Kidney capillary endothelial cell (primary cell): ENCODE data around the gene KRT86.

Experiments used
- DNase-seq: peaks from one replicate; pipeline ENCODE4 v3.0.0-alpha.2; 2018; ENCODE audit warnings: low spot score

Gene KRT86

DNA sequence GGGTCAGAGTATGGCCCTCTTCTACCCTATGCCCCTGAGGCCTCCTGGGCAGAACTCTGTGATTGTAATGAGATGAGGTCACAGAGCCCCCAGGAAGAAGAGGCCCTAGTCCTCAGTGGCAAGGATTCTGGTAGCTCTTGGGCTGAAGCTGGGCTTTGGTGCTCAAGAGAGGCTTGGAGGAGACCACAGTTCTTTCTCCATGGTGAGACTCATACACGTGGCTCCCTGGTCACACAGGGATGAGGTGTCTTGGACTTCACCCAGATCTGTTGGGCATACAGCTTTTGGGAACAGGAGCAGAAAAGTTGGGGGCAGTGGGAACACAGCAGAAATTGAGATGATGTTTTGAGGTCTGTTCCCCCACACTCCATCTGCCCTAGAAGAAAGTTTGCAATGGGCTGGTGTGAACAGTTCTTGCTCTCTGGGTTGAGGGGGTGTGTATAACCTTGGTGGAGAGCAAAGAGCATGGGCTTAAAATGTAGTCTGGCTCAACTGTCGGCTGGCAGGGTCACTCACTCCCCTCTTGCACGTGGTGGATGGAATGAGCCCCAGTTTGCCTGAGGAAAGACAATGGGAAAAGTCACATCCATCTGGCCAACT is at the start of gene KRT86:
Gene KRT86, plus strand, starts transcription at position 125 of the 600 bp plus-strand sequence. CDS start 27,272 bp downstream, outside the sequence.
- DNase-seq, result no peak

DNA sequence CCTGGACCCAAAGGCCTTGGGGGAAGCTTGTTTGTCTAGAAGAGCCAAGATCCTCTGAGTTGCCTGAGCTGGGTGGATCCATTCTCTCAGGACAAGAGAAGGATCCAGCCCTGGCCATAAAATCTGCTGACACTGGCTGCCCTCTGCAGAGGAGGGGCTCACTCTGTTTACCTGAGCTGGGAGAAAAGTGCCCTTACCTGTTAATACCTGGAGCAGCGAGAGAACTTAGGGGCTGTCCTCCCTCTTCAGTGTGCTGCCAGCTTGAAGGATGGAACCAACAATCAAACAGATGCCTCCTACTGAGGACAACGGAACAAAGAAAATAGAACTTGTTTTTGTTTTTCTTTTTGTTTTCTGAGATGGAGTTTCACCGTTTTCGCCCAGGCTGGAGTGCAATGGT is 48.7 kb upstream of the KRT86 start:
- DNase-seq, result no peak

DNA sequence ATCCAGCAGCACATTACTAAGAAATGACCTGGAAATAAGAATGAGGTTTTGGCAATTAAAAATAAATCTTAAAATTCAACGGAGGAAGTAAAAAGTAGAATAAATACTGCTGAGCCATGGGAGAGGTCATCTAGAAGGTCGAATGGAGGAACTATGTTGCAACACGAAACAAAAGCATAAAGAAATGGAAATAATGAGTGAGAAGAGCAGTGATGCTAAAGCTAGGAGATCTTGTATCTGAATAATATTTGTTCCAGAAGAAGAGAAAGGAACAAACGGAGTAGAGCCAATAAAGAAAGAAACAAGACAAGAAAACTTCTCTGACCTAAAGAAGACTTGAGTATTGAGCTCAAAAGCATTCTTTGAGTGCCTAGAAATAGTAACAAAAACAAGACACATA is 48.0 kb upstream of the KRT86 start:
- DNase-seq, result no peak

DNA sequence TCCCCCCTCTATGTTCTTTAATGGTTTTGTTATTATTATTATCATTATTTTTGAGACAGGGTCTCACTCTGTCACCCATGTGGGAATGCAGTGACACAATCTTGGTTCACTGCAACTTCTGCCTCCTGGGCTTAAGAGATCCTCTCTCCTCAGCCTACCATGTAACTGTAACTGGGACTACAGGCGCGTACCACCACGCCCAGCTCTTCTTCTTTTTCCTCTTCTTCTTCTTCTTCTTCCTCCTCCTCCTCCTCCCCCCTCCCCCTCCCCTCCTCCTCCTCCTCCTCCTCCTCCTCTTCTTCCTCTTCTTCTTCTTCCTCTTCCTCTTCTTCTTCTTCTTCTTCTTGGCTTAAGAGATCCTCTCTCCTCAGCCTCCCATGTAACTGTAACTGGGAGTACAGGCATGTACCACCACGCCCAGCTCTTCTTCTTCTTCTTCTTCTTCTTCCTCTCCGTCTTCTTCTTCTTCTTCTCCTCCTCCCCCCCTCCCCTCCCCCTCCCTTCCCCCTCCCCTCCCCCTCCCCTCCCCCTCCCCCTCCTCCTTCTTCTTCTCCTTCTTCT is 46.8 kb upstream of the KRT86 start:
- DNase-seq, result no peak

DNA sequence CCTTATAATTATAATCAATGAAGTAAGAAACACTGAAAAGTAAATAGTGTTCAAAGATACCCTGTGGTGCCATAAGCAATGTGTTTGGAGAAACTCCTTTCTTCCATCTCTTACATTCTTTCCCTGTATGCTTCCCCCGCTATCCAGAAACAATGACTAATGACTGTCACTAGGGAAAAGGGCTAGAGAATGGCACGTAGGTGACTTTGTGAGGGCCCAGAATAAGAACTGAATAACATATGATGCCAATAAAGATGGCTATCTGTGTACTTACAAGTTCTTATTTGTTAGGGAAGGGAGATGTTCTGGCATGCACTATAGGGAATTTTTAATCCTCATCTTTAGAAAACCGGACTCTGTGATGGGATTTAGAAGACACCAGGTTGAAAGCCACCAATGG is 46.1 kb upstream of the KRT86 start:
- DNase-seq, result no peak

DNA sequence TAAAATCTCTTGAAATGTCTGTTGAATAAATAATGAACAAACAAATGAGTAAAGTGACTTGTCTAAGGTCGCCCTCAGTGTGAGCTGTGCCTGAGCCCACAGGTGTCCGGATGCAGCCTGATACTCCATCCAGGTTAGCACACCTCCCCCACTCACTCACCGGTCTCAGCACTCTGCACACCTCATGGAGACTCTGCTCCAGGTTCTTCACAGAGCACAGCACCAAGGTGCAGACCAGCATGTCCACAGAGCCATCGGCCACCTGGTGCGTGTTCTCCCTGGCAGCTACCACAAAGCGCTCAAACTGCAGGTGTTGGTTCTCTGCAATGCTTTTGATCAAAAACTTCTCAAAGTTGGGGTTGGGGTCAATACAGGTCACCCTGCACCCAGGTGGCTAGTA is 45.5 kb upstream of the KRT86 start:
- DNase-seq, result no peak

DNA sequence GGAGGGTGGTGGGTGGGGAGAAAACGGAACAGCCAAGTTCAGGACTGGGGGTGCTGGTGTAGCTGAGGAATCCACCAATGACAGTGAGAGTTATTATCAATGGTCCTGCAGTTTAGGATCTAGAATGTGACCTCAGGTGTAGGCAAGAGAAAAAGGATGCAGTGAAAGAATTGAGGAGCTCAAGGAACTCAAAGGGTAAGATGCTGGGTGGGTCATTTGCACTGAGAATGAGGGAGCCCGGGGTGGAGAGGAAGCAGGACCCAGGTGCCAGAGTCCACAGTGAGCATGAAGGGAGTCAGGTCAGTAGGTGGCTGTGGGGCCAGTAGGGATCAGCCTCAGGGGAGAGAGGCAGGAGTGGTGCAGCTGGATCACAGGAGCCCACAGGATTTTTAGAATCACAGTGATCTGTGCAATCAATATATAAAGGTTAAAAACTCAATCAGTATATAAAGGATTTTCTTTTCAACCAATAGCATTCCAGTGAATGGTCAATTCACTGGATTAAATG is 44.6 kb upstream of the KRT86 start:
- no peak for DNase-seq

DNA sequence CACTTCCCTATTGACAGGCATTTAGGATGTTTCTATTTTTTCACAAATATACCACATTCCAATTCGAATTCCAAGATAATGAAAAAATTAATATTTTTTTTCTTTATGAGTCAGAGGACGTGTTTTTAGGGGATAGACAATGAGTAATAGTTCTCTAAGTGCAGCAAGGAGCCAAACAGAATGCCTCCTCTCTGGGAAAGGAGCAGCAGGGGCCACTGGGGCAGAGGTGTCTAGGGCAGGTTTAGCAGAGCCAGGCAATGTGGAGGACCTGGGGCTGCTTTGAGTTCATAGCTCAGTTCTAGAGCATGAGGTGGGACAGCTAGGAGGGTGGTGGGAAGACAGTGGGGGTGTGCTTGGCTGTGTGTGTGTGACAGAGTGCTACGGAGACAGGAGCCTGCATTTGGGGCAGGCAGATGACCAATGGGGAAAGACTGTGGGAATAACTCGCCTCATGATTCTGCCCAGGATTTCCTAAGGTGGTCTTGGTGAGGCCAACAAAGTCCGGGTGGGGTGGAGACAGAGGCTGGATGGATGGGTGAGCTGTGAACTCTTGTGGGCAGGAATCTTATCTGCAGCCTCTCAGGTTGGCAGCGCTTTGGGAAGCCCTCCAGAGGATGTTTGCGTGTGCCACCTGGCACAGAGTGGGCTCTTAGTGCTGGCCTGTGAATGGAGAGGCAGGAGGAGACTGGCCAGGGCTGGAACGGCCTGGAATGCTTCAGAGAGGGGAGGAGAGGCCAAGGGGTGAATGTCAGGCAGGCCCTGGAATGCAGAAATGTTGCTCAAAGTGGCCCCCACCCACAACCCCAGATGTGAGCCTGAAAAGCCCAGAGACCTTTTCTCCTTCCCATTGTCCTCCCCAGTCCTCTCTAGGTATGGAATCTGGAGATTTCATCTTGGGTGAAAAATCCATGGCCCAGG is 43.8 kb upstream of the KRT86 start:
- peak; percentile 91 for DNase-seq

DNA sequence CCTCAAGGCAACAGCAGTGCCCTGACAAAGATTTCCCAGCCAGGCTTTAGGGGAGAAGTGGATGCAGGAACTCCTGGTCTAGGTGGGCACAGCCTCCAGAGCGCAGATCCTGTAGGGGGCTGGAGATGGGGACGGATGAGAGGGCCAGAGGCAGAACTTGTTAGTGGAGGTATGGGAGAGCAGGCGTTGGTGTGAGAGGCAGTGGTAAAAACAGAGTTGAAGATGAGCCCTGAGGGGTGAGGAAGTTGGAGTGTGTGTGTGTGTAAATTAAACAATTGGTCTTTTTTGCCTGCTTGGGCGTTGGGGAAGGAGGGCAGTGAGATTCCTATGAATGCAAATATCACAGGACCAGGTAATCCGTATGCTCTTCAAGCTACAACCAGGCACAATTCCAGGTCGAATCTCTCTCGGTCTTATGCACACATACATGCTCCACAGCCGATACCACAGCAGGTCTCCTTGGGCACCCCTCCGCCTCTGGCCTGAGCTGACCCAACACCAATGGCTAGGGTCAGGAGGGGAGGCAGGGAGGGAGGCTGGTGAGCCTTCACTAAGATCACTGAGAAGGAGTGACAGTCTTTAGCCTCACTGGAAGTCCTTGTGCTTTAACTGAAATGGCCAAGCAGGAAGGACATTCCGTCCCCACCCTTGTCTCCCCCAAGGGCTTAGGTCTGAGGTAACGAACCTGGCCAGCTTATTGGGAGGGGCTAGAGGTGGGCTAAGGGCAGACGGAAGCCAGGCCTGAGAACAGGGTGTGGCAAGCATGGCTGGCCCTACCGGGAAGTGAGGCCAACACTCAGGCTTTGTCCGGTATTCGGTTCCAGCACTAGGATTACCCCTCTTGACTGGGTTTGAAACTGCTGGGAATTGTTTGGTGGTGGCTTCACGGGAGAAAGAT is 42.9 kb upstream of the KRT86 start:
- no peak for DNase-seq

DNA sequence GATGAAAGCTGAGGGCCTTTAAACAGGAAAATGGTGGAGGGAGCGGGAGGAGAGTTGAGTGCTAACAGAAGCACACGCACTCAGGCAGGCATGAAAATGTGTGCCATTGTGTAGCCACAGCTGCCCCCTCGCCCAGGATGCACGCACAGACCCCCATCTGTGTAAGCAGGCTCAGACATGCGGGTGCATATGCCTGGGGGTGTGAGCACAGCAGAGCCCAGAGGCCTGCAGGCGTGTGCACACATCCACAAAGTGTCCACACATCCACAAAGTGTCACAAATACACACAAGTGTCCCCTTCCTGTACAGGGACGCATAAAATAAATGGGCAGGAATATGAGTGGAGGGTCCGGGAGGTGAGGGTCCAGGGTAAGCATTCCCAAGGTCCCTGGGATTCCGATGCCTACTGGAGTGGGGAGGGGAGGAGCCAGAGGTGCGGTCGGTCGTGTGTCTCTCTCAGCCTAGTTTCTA is 42.2 kb upstream of the KRT86 start:
- no peak for DNase-seq

DNA sequence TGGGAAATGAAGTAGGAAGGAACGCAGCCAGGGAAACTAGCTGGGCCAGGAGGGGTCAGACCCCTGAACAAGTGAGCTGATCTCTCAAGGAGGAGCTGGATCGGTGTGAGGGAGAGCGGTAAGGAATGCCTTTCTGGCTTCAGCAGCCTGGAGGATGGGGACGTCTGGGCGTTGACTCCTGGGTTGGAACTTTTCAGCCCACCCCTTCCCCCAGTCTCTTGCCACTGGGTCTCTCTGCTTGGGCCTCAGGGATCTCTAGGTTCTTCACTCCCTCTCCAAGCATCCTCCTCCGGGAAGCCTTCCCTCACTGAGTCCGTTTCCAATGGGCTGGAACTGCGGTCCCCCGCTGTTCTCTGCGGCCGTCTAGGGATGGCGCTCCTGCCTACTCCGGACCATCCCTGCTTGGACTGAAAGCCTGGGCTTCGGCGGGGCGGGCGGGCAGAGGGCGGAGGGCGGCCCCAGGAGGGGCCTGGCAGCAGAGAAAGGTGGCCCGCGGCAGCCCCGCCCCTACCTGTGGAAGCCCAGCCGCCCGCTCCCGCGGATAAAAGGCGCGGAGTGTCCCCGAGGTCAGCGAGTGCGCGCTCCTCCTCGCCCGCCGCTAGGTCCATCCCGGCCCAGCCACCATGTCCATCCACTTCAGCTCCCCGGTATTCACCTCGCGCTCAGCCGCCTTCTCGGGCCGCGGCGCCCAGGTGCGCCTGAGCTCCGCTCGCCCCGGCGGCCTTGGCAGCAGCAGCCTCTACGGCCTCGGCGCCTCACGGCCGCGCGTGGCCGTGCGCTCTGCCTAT is 41.6 kb upstream of the KRT86 start, which contains the start of gene KRT7:
Gene KRT7, plus strand, starts transcription at position 570 of the 788 bp plus-strand sequence. Its CDS starts 54 bp downstream, at position 624.
- DNase-seq, result no peak

DNA sequence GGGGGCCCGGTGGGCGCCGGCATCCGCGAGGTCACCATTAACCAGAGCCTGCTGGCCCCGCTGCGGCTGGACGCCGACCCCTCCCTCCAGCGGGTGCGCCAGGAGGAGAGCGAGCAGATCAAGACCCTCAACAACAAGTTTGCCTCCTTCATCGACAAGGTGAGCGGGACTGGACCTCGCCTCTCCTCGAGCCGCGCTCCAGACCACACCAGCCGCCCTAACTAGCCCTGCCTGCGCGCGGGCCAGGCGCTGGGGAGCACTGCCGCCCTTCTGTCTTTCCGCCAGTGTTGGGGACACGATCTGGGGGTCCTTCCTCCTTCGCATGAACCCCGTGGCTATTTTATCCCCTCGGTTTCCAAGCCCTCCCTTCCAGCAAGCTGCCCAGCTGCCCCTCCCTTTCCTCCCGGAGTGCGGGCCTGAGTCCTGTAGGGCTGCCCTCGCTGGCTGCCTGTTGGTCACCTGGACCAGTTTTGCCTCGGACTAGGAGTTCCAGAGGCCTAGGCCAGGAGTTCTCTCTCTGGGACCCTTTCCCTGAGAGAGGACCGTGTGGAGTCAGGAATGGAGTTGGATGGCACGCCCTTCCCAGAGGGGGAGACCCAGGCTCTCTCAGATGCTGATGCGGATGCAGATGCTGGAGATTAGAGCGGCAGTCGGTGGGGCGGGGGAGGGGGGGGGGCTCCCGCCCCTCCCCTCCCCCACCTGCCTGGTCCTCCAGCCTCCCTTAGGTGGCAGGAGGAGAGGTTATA is 40.8 kb upstream of the KRT86 start:
- DNase-seq, result no peak

DNA sequence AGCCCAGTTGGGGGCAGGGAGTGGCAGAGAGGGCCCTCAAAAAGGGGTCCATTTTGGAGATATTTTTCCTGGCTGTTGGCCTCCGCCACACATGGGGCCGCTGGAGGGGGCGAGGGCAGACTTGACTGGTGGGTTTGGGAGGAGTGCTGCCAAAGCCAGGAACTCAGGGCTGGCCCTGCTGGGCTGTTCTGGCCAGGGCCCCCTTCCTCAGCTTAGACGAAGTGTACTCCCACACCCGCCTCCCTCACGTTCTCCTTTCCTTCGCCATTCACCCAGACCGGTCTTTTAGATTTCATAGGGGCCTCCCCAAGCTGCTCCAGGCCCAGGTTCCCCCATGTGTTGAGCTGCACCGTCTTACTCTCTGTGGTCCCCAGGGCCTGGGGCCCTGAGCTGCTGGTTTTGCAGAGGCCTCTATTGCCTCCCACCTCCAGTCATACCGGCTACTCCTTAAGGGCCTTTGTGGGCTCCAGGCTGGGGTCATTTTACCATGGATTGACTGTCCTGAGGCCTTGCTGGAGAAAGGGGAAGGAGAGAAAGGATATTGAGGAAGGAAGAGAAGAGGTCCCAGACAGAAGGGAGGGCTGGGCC is 40.1 kb upstream of the KRT86 start:
- DNase-seq, result no peak

DNA sequence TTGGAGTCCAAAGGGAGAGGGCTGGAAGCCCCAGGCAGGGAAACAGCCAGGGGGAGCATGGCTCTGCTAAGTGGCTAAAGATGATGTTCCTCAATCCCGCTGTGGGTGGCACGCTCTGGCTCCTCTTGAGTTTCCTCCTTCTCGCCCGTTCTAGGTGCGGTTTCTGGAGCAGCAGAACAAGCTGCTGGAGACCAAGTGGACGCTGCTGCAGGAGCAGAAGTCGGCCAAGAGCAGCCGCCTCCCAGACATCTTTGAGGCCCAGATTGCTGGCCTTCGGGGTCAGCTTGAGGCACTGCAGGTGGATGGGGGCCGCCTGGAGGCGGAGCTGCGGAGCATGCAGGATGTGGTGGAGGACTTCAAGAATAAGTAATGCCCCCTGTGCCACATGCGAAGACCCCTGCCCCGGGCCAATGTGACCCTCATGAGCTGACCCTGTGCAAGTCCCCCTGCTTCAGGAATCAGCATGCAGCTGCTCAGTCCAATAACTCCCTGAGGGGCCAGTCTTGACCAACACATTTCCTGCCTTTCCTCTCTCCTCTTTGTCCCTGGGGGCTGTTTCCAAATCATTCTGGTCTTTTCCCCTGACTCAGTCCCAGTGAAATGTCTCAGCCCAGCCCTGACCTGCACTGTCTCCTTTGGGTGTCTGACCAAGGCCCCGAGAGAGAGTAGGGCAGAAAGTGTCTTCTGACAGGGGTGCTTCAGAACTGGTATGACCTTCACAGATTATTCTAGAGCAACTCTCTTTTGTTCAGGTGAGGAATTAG is 39.3 kb upstream of the KRT86 start:
- no peak for DNase-seq

DNA sequence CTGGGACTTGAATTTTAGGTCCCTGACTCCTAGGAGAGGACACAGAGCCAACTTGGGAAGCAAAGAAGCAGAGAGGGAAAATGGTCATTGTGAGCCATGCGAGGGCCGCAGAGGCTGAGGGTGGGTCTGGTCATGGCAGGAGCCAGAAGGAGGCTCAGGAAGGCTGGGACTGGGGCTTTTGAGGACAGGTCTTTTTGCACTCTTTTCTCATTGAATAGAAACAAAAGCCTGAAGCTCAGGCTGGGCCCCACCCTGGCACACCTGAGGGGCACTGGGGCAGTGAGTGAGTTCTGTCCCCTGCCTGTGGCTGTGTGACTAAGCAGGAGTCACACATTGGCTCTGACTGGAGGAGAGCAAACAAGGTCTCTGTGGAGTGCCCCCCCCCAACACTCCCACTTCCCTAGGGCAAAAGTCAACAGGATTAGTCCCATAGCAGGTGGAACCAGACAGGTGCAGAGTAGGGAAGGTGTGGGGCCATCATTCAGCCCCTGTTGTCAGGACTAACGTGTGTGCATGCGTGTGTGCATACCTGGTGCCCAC is 38.6 kb upstream of the KRT86 start:
- no peak for DNase-seq

DNA sequence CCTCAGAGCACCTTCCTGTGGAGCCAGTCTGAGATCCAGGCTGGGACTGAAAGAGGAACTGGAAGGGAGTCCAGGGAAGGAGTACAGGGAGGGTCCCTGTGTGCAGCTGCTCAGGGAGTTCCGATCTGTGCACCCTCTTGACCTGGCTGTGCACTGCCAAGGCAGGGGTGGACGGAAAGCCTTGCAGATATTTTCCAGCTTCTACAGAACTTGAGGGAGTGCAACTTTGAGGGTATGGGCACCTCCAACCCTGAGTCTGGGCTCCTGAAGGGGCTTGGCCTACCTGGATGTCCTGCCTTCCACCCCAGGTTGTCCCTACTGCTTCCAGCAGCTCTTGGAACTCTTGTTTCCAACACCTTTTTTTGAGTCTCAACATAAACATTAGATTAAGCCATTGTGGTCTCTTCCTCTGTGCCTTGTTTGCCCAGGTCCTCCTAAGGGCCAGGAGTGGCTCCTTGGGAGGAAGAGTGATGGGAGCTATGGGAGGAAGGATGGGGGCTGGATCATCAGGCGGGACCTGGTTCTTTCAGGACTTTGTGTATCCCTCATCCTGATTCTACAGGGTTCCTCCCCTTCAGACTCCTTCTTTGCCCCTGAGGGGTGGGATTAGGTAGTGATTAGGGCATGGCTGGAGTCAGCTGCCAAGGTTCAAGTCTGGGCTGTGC is 37.9 kb upstream of the KRT86 start:
- DNase-seq, result no peak

DNA sequence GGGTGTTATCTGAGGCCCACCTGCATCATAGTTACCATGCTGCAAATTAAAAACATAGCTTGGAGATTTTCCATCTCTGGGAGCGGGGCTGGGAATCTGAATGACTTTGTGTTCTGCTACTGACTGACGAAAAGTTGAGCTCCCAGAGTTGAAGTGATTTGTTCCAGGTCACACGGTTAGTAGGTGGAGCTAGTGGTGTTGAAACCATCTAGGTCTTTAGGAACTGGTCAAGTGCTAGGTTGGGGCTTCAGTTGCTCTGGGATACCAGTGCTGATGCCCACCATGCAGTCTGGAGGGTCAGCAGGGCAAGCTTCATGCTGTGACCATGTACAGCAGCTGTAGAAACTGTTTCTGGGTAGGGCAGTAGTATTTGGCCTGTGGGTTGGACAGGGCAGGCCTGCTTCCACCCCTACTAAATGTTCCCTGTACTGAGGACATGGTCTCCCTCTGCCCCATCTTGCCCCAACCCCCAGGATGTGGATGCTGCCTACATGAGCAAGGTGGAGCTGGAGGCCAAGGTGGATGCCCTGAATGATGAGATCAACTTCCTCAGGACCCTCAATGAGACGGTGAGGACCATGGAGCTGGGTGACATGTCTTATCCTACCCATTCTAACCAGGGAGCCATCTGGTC is 36.1 kb upstream of the KRT86 start:
- DNase-seq, result no peak
